HG03025 (cell line): ENCODE measurements around the gene MUC5AC.
"Not testable (repeated sequence)": the region's sequence is repeated elsewhere in the genome, so short reads cannot be mapped to it uniquely, and the experiment has no call there.

ENCODE experiments used
- ATAC-seq: cut with Tn5 transposase; IDR thresholded peaks from one replicate; pipeline ENCODE4 v1.9.1; 2021; ENCODE audit warnings: mild to moderate bottlenecking, moderate library complexity; ENCODE audit not compliant: unreplicated experiment, low FRiP score

MUC5AC gene

GRCh38 chr11:1161410-1162137 lies 3.8 kb downstream of the MUC5AC start:
- no peak for ATAC-seq

DNA sequence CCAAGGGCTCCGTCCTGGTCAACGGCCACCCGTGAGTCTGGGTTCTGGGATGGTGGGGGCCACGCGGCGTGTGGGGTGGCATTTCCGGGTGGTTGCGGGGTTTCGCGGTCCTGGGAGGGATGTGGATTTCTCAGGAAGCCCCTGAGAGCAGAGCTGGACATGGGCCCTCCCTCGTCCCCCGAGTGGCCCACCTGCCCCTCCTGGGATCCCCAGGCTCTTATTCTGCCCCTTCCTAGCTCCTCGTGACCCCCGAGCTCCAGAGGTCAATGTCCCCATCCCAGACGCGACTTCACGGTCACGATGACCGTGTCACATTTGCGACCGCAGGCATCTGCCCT lies 4.4 kb downstream of the MUC5AC start:
- ATAC-seq: no peak

GRCh38 chr11:1162491-1163311 lies 4.9 kb downstream of the MUC5AC start:
- no peak for ATAC-seq

DNA sequence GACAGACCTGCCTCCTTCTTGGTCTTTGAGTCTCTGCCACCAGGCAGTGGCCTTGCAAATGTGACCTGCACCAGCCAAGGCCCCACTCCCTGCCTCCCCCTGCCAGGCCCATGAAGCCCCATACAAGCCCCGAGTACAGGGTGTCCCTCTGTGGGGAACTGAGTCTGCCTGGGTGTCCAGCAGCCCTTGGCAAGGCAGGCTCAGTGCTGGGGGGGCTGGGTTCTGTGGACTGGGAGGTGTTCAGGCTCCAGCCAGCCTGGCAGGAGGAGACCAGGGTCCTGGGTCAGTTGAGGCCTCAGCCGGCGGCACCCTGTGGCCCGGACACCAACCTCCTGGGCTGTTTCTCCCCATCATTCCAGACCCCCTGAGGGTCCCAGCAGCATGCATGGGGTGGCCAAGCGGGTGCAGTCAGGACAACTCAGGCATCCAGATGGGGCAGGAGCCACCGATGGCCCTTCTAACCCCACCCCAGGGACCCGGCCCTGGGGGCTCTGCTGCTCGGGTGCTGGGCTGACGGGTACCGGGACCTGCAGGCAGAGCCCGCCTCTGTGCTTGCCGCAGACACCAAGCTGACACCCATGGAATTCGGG lies 5.7 kb downstream of the MUC5AC start:
- ATAC-seq: no peak

- no peak for ATAC-seq
Measured at GRCh38 chr11:1163911-1164735, 6.4 kb downstream of the MUC5AC start.

- not testable (repeated sequence) for ATAC-seq
Measured at GRCh38 chr11:1164779-1165255, 7.1 kb downstream of the MUC5AC start.

- ATAC-seq: no peak
Measured at GRCh38 chr11:1165256-1166041, 7.7 kb downstream of the MUC5AC start.

DNA sequence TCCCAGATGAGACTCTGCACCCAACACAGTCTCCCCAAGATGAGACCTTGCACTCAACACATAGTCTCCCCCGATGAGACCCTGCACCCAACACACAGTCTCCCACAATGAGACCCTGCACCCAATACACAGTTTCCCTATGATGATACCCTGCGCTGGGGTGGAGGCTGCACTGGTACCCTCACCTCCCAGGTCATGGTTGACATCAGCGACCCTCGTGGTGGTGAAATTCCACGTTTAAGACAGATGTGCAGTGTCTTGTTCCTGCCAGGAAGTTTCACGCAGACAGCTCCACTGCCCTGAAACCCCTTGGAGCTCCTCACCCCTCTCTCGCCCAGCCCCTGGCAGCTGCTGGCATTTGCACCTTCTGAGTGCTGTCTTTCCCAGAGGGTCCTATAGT lies 9.5 kb downstream of the MUC5AC start:
- ATAC-seq: no peak

DNA sequence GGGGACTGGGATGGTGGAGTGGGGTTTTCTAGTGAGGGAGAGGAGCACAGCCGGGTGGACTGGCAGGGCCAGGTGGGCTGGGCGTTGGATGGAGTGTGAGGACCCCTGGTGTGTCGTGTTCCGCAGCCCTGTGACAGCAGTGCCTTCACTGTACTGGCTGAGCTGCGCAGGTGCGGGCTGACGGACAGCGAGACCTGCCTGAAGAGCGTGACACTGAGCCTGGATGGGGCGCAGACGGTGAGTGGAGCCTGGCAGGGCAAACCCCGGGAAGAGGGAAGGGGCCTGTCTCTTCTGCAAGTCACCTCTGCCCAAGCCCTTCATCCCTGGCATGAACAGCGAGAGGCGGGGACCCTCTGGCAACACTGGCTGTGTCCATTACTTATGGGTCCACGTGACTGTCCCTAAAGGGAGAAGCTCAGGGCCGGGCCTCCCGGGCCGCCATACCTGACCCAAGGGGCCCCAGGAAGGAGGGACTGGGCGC lies 10.0 kb downstream of the MUC5AC start:
- no peak for ATAC-seq

DNA sequence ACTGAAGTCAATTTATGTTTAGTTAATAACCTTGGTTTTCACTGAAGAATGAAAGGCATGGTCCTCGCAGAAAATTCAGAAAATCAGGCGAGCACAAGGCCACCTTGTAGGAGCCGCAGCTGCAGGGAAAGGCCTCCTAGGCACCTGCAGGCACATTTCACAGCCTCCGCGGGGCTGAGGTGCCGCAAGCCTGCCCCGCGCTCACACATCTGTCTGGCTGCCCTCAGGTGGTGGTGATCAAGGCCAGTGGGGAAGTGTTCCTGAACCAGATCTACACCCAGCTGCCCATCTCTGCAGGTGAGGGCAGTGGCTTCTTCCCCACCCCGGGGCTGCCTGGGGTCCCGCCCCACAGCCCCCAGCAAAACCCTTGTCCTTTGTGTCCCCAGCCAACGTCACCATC lies 10.5 kb downstream of the MUC5AC start:
- ATAC-seq: no peak

- ATAC-seq: no peak
Measured at GRCh38 chr11:1168721-1169161, 11.0 kb downstream of the MUC5AC start.

DNA sequence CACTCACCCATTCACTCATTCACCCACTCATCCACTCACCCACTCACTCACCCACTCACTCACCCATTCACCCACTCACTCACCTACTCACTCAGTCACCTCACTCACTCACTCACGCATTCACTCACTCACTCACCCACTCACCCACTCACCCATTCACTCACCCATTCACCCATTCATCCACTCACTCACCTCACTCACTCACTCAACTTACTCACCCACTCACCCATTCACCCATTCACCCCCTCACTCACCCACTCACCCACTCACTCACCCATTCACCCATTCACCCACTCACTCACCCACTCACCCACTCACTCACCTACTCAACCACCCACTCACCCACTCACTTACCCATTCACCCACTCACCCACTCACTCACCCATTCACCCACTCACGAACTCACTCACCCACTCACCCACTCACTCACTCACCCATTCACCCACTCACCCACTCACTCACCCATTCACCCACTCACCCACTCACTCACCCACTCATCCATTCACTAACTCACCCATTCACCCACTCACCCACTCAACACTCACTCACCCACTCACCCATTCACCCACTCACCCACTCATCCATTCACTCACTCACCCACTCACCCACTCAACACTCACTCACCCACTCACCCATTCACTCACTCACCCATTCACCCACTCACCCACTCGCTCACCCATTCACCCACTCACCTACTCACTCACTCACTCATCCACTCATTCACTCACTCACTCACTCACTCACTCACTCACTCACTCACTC lies 13.7 kb downstream of the MUC5AC start:
- ATAC-seq: no peak

GRCh38 chr11:1171985-1172728 lies 14.4 kb downstream of the MUC5AC start:
- ATAC-seq: no peak

DNA sequence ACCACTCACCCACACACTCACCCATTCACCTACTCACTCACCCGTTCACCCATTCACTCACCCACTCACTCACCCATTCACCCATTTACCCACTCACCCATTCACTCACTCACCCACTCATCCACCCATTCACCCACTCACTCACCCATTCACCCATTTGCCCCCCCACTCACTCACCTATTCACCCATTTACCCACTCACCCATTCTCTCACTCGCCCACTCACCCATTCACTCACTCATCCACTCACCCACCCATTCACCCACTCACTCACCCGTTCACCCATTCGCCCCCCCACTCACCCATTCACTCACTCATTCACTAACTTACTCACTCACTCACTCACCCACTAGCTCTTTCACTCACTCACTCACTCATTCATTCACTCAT lies 15.0 kb downstream of the MUC5AC start:
- ATAC-seq: no peak

GRCh38 chr11:1173396-1173795 lies 15.6 kb downstream of the MUC5AC start:
- ATAC-seq: not testable (repeated sequence)

GRCh38 chr11:1174441-1175370 lies 17.0 kb downstream of the MUC5AC start:
- ATAC-seq: no peak
